ENCODE results near the gene IRAK1. TPM values are rescaled to one million over a fixed set of nuclear protein-coding genes. Genes with fewer than 3 reads are reported as not detected.

IRAK1 gene
- total RNA-seq, 2 experiments from 2014 or later: 61.2 to 67.4 TPM

GRCh38 chrX:154013614-154014360 is 5.9 kb downstream of the IRAK1 start:
- intact Hi-C loops (cut with DNase I, micrococcal nuclease): loop anchor here (1.0 to 10.0 kb wide), 3 partner anchors 51 to 521 kb away; partner anchors contain the start of genes EMD (in 1 of the 2) and FLNA (in 1 of the 2)
- H3K36me3 Mint-ChIP-seq (ENCODE audit: low read depth): peaks cover 32% of the 10 kb centered on the region
- peaks cover 5% of the 10 kb centered on the region for H3K4me1 Mint-ChIP-seq (ENCODE audit: low read depth)
- H3K9me3 ChIP-seq (ENCODE audit: control insufficient read depth in 1 of 2, insufficient read depth in 1 of 2, low read length in 2 of 2): no peaks in the 10 kb centered on the region
- peak; percentile 69 for TF ChIP-seq CTCF (IDR thresholded peaks at IDR 0.05)
- ChIA-PET POLR2A (interaction anchor here (0.5 to 2.5 kb wide), 5 partner anchors 10 to 73 kb away, joined by 3 to 7 read pairs (median 4); no protein-coding TSS in a partner anchor), CTCF (interaction anchor here (0.6 to 3.1 kb wide), 14 partner anchors 8 to 293 kb away, joined by 3 to 12 read pairs (median 3); no protein-coding TSS in a partner anchor)
- H3K9me3 Mint-ChIP-seq: no peaks in the 10 kb centered on the region
- no peaks in the 10 kb centered on the region for H3K27me3 ChIP-seq (ENCODE audit: control insufficient read depth in 1 of 2, insufficient read depth in 2 of 2, low read length in 2 of 2)
- peak overlapping the region; percentile 61 for H3K27ac Mint-ChIP-seq
- peaks cover 47% of the 10 kb centered on the region for H3K36me3 ChIP-seq (ENCODE audit: insufficient read depth, low read length)
- H3K4me3 ChIP-seq (ENCODE audit: low read length): no peak overlapping the region
- peak; percentile 87 for ATAC-seq (ENCODE audit: poor library complexity)
- H3K4me1 ChIP-seq (ENCODE audit: insufficient read depth, low read length): peaks cover 35% of the 10 kb centered on the region
- H3K4me3 Mint-ChIP-seq: peak overlapping the region; percentile 54
- DNase-seq: peak; percentile 23 to 77 (median 42)
- H3K27me3 Mint-ChIP-seq: no peaks in the 10 kb centered on the region
- no peak overlapping the region for H3K27ac ChIP-seq (ENCODE audit: low read depth in 1 of 2, low read length in 2 of 2)

- H3K4me3 Mint-ChIP-seq: no peak overlapping the region
- ChIA-PET CTCF (interaction anchor here (0.7 to 3.1 kb wide), 9 partner anchors 9 to 293 kb away, joined by 3 to 12 read pairs (median 4); no protein-coding TSS in a partner anchor), POLR2A (interaction anchor here (1.6 to 2.5 kb wide), 3 partner anchors 9 to 45 kb away, joined by 3 to 7 read pairs (median 5); no protein-coding TSS in a partner anchor)
- peaks cover 45% of the 10 kb centered on the region for H3K36me3 ChIP-seq (ENCODE audit: insufficient read depth, low read length)
- peaks cover 5% of the 10 kb centered on the region for H3K4me1 Mint-ChIP-seq (ENCODE audit: low read depth)
- intact Hi-C loops (cut with DNase I, micrococcal nuclease): loop anchor here (1.0 to 10.0 kb wide), 3 partner anchors 52 to 521 kb away; partner anchors contain the start of genes EMD (in 1 of the 2) and FLNA (in 1 of the 2)
- no peaks in the 10 kb centered on the region for H3K9me3 Mint-ChIP-seq
- no peaks in the 10 kb centered on the region for H3K27me3 ChIP-seq (ENCODE audit: control insufficient read depth in 1 of 2, insufficient read depth in 2 of 2, low read length in 2 of 2)
- peaks cover 28% of the 10 kb centered on the region for H3K4me1 ChIP-seq (ENCODE audit: insufficient read depth, low read length)
- H3K27me3 Mint-ChIP-seq: no peaks in the 10 kb centered on the region
- DNase-seq (no peak), ATAC-seq (ENCODE audit: poor library complexity) (no peak)
- no peak overlapping the region for H3K4me3 ChIP-seq (ENCODE audit: low read length)
- no peaks in the 10 kb centered on the region for H3K9me3 ChIP-seq (ENCODE audit: control insufficient read depth in 1 of 2, insufficient read depth in 1 of 2, low read length in 2 of 2)
- H3K27ac ChIP-seq (ENCODE audit: low read depth in 1 of 2, low read length in 2 of 2): no peak overlapping the region
- no peak for TF ChIP-seq CTCF (IDR thresholded peaks at IDR 0.05)
- no peak overlapping the region for H3K27ac Mint-ChIP-seq
- H3K36me3 Mint-ChIP-seq (ENCODE audit: low read depth): peaks cover 30% of the 10 kb centered on the region
These were observed 6.7 kb downstream of the IRAK1 start for GRCh38 chrX:154013001-154013421.

- CTCF ChIA-PET: interaction anchor here (1.3 to 3.1 kb wide), 4 partner anchors 9 to 125 kb away, joined by 3 to 12 read pairs (median 6); no protein-coding TSS in a partner anchor
- intact Hi-C loops (cut with DNase I, micrococcal nuclease): loop anchor here (10.0 kb wide), 2 partner anchors 52 to 362 kb away; partner anchors contain the start of genes EMD (in 1 of the 2) and FLNA (in 1 of the 2)
- H3K27me3 Mint-ChIP-seq: no peaks in the 10 kb centered on the region
- peaks cover 5% of the 10 kb centered on the region for H3K4me1 Mint-ChIP-seq (ENCODE audit: low read depth)
- peaks cover 23% of the 10 kb centered on the region for H3K4me1 ChIP-seq (ENCODE audit: insufficient read depth, low read length)
- no peak overlapping the region for H3K4me3 ChIP-seq (ENCODE audit: low read length)
- POLR2A ChIA-PET: interaction anchor here (1.6 to 2.5 kb wide), 2 partner anchors 9 to 45 kb away, joined by 3 to 7 read pairs; no protein-coding TSS in a partner anchor
- H3K27ac Mint-ChIP-seq: no peak overlapping the region
- H3K36me3 ChIP-seq (ENCODE audit: insufficient read depth, low read length): peaks cover 40% of the 10 kb centered on the region
- no peak for ATAC-seq (ENCODE audit: poor library complexity)
- H3K27ac ChIP-seq (ENCODE audit: low read depth in 1 of 2, low read length in 2 of 2): no peak overlapping the region
- peaks cover 30% of the 10 kb centered on the region for H3K36me3 Mint-ChIP-seq (ENCODE audit: low read depth)
- TF ChIP-seq CTCF (IDR thresholded peaks at IDR 0.05): no peak
- H3K9me3 Mint-ChIP-seq: no peaks in the 10 kb centered on the region
- no peak for DNase-seq
- H3K4me3 Mint-ChIP-seq: no peak overlapping the region
- H3K9me3 ChIP-seq (ENCODE audit: control insufficient read depth in 1 of 2, insufficient read depth in 1 of 2, low read length in 2 of 2): no peaks in the 10 kb centered on the region
- no peaks in the 10 kb centered on the region for H3K27me3 ChIP-seq (ENCODE audit: control insufficient read depth in 1 of 2, insufficient read depth in 2 of 2, low read length in 2 of 2)
These were observed 7.2 kb downstream of the IRAK1 start for GRCh38 chrX:154012336-154012991.
